OCI-LY7 (cell line): ENCODE results near the gene PAK6. TPM values are rescaled to one million over a fixed set of nuclear protein-coding genes. Genes with fewer than 3 reads are reported as not detected.

ENCODE experiments used
- BruUV-seq: library from RNA; stranded (reverse); fragments of 400-500 nt; replicated peaks from 2 replicates; lab custom pipeline; 2021; lab: Mats Ljungman, UMichigan
- CTCF ChIA-PET: fragments of 300-600 bp; sonication (Branson Sonifier 250); formaldehyde crosslinking; loops from one replicate; lab custom pipeline; 2022; ENCODE audit warnings: antibody characterized with exemption; ENCODE audit not compliant: unreplicated experiment; lab: Charles Lee
- POLR2A ChIA-PET: fragments of 300-600 bp; sonication (Branson Sonifier 250); formaldehyde crosslinking; loops from one replicate; lab custom pipeline; 2022; ENCODE audit warnings: antibody characterized with exemption; lab: Charles Lee
- DNase-seq: peaks from one replicate; pipeline ENCODE4 v3.0.0-alpha.2; 2015; ENCODE audit warnings: low spot score
- H2AFZ ChIP-seq: fragments of 200-600 bp; sonication (generic), shearing (Covaris generic); 2 replicates; pipeline ENCODE4 v1.6.1; 2014; ENCODE audit warnings: mild to moderate bottlenecking, antibody characterized with exemption, low read length, moderate library complexity
- H3K27ac ChIP-seq: fragments of 200-600 bp; sonication (generic); 2 replicates; pipeline ENCODE4 v1.5.1; 2014; ENCODE audit warnings: mixed run types, low read depth, mild to moderate bottlenecking, moderate library complexity, low read length, inconsistent platforms; ENCODE audit not compliant: poor library complexity, severe bottlenecking
- H3K36me3 ChIP-seq: fragments of 200-600 bp; sonication (generic); 2 replicates; pipeline ENCODE4 v1.6.1; 2014; ENCODE audit warnings: mild to moderate bottlenecking, antibody characterized with exemption, low read length, moderate library complexity, mixed read lengths; ENCODE audit not compliant: insufficient read depth
- H3K4me1 ChIP-seq: fragments of 200-600 bp; sonication (generic); 2 replicates; pipeline ENCODE4 v1.5.1; 2014; ENCODE audit warnings: mild to moderate bottlenecking, low read length; ENCODE audit not compliant: insufficient read depth, poor library complexity, severe bottlenecking
- H3K4me2 ChIP-seq: fragments of 200-600 bp; sonication (generic); 2 replicates; pipeline ENCODE4 v1.6.1; 2014; ENCODE audit warnings: mild to moderate bottlenecking, low read length
- H3K4me3 ChIP-seq: fragments of 200-600 bp; sonication (generic); 2 replicates; pipeline ENCODE4 v1.5.1; 2014; ENCODE audit warnings: mild to moderate bottlenecking, low read depth, low read length; ENCODE audit not compliant: poor library complexity, severe bottlenecking
- H3K79me2 ChIP-seq: fragments of 200-600 bp; sonication (generic); 2 replicates; pipeline ENCODE4 v1.6.1; 2016; ENCODE audit warnings: low read depth, mild to moderate bottlenecking, low read length, moderate library complexity, mixed read lengths; ENCODE audit not compliant: insufficient read depth
- H3K9me2 ChIP-seq: fragments of 200-600 bp; sonication (generic); 2 replicates; pipeline ENCODE4 v1.6.1; 2016; ENCODE audit warnings: mild to moderate bottlenecking, low read length, mixed read lengths; ENCODE audit not compliant: insufficient read depth
- H3K9me3 ChIP-seq: fragments of 200-600 bp; sonication (generic); 2 replicates; pipeline ENCODE4 v1.6.1; 2014; ENCODE audit warnings: mild to moderate bottlenecking, mixed run types, low read length, mixed read lengths
- H4K20me1 ChIP-seq: fragments of 200-600 bp; sonication (generic); 2 replicates; pipeline ENCODE4 v1.6.1; 2014; ENCODE audit warnings: mild to moderate bottlenecking, antibody characterized with exemption, low read length, moderate library complexity, mixed read lengths; ENCODE audit not compliant: insufficient read depth
- CTCF ChIP-seq: fragments of 200-600 bp; sonication (generic); conservative IDR thresholded peaks from 2 replicates; pipeline ENCODE4 v1.5.1; 2014; ENCODE audit warnings: mild to moderate bottlenecking, antibody characterized with exemption, low read length, moderate library complexity, mixed read lengths
- EZH2phosphoT487 ChIP-seq: fragments of 200-600 bp; sonication (generic); IDR thresholded peaks from 2 replicates; pipeline ENCODE4 v1.6.1; 2018; ENCODE audit warnings: low read depth, borderline replicate concordance, mild to moderate bottlenecking, mixed run types, antibody characterized with exemption, low read length, moderate library complexity, mixed read lengths
- intact Hi-C: fragments of 100-400 bp; cut with micrococcal nuclease; formaldehyde crosslinking; loops from one replicate; pipeline ENCODE4 v1.10.0; 2022; ENCODE audit not compliant: unreplicated experiment
- total RNA-seq, 2 experiments: library from RNA; depleted of rRNA in 1 of 2; stranded (reverse); fragments of >200 nt in 1 of 2; shearing (Covaris generic) in 1 of 2; gene quantifications; 2 replicates each; pipeline ENCODE4 v1.2.3, GENCODE V29; 2014 to 2022

PAK6 gene
- total RNA-seq, 2 experiments from 2014 or later, result 0.03 TPM; not detected in 1

GRCh38 chr15:40292246-40292645, 53.4 kb downstream of the PAK6 start:
- BruUV-seq, result no TSS peak
- Histone ChIP-seq H3K79me2 (no peaks in the 10 kb centered on the region), H4K20me1 (no peaks in the 10 kb centered on the region), H3K27ac (no peak overlapping the region), H3K4me1 (peaks cover 7% of the 10 kb centered on the region), H3K9me3 (no peaks in the 10 kb centered on the region), H3K9me2 (no peaks in the 10 kb centered on the region), H2AFZ (no peak overlapping the region), H3K4me2 (no peak overlapping the region), H3K36me3 (no peaks in the 10 kb centered on the region), H3K4me3 (no peak overlapping the region)
- TF ChIP-seq CTCF, result no peak
- TF ChIP-seq EZH2phosphoT487, result no peak
- CTCF ChIA-PET, result no interaction called here
- intact Hi-C loops, result no loop called here
- POLR2A ChIA-PET, result interaction anchor here (1.2 kb wide), 1 partner anchor 11 kb away, joined by 3 read pairs; no protein-coding TSS in a partner anchor
- no peak for DNase-seq

DNA sequence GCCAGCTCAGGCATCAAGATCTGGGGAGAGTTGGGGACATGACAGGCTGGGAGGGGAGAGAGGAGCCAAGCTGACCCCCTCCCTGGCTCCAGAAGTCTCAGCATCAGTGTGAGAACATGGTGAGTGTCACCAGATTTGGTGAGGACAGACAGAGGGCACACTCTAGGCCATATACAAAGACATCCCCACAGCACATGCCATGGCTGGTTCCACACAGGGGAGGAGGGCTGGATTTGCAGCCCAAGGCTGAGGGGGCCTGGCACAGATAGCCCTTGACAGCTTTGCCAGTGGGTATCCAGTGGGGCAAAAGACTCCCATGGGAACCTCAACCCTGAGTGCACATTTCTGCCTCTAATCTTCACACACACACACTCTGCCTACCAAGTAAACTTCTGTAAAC, 54.1 kb downstream of the PAK6 start:
- DNase-seq, result no peak
- CTCF ChIA-PET, result interaction anchor here (0.6 kb wide), 1 partner anchor 36 kb away, joined by 4 read pairs; no protein-coding TSS in a partner anchor
- Histone ChIP-seq H3K4me3 (no peak overlapping the region), H3K9me2 (no peaks in the 10 kb centered on the region), H3K4me1 (peaks cover 7% of the 10 kb centered on the region), H3K36me3 (no peaks in the 10 kb centered on the region), H4K20me1 (no peaks in the 10 kb centered on the region), H3K4me2 (no peak overlapping the region), H3K79me2 (no peaks in the 10 kb centered on the region), H3K9me3 (no peaks in the 10 kb centered on the region), H2AFZ (no peak overlapping the region), H3K27ac (no peak overlapping the region)
- BruUV-seq, result no TSS peak
- POLR2A ChIA-PET, result interaction anchor here (1.2 kb wide), 1 partner anchor 10 kb away, joined by 3 read pairs; no protein-coding TSS in a partner anchor
- no peak for TF ChIP-seq EZH2phosphoT487
- TF ChIP-seq CTCF, result no peak
- intact Hi-C loops, result no loop called here
